OCI-LY1 (cell line): ENCODE data around the gene ZFYVE9.

Experiments used
- H2AFZ ChIP-seq: fragments of 200-600 bp; sonication (generic), shearing (Covaris generic); 2 replicates; pipeline ENCODE4 v1.6.0; 2014; ENCODE audit warnings: antibody characterized with exemption, mild to moderate bottlenecking, low read length
- H3F3A ChIP-seq: fragments of 200-600 bp; sonication (generic), shearing (Covaris generic); 2 replicates; pipeline ENCODE4 v1.6.0; 2014; ENCODE audit warnings: mild to moderate bottlenecking, antibody characterized with exemption, low read length, moderate library complexity; ENCODE audit not compliant: insufficient read depth
- H3K27ac ChIP-seq: fragments of 200-600 bp; sonication (generic); 2 replicates; pipeline ENCODE4 v1.5.1; 2014; ENCODE audit warnings: low read length, mixed run types, mild to moderate bottlenecking, low read depth; ENCODE audit not compliant: poor library complexity, severe bottlenecking
- H3K27me3 ChIP-seq: fragments of 200-600 bp; sonication (generic); 2 replicates; pipeline ENCODE4 v1.6.0; 2014; ENCODE audit warnings: antibody characterized with exemption, mild to moderate bottlenecking, low read length, moderate library complexity; ENCODE audit not compliant: insufficient read depth
- H3K36me3 ChIP-seq: fragments of 200-600 bp; sonication (generic); 2 replicates; pipeline ENCODE4 v1.6.1; 2014; ENCODE audit warnings: mild to moderate bottlenecking, antibody characterized with exemption, low read length, moderate library complexity, mixed read lengths; ENCODE audit not compliant: insufficient read depth
- H3K4me1 ChIP-seq: fragments of 200-600 bp; sonication (generic); 2 replicates; pipeline ENCODE4 v1.5.1; 2014; ENCODE audit warnings: mild to moderate bottlenecking, low read length, moderate library complexity; ENCODE audit not compliant: insufficient read depth, severe bottlenecking
- H3K4me2 ChIP-seq: fragments of 200-600 bp; sonication (generic), shearing (Covaris generic); 2 replicates; pipeline ENCODE4 v1.6.1; 2014; ENCODE audit warnings: low read length
- H3K4me3 ChIP-seq: fragments of 200-600 bp; sonication (generic); 2 replicates; pipeline ENCODE4 v1.5.1; 2014; ENCODE audit warnings: low read length, low read depth, mild to moderate bottlenecking, mixed read lengths; ENCODE audit not compliant: poor library complexity, severe bottlenecking
- H3K79me2 ChIP-seq: fragments of 200-600 bp; shearing (Covaris generic); 2 replicates; pipeline ENCODE4 v1.6.1; 2016; ENCODE audit warnings: mixed run types, low read length, mixed read lengths; ENCODE audit not compliant: insufficient read depth
- H3K9ac ChIP-seq: fragments of 200-600 bp; sonication (generic), shearing (Covaris generic); 2 replicates; pipeline ENCODE4 v1.6.1; 2014; ENCODE audit warnings: mild to moderate bottlenecking, low read length, mixed read lengths
- H3K9me2 ChIP-seq: fragments of 200-600 bp; sonication (generic), shearing (Covaris generic); 2 replicates; pipeline ENCODE4 v1.6.1; 2014; ENCODE audit warnings: low read depth, mild to moderate bottlenecking, low read length, mixed read lengths
- H3K9me3 ChIP-seq: fragments of 200-600 bp; shearing (Covaris generic); 2 replicates; pipeline ENCODE4 v1.6.1; 2014; ENCODE audit warnings: low read length, mixed read lengths
- H4K20me1 ChIP-seq: fragments of 200-600 bp; sonication (generic), shearing (Covaris generic); 2 replicates; pipeline ENCODE4 v1.6.0; 2016; ENCODE audit warnings: mild to moderate bottlenecking, low read length; ENCODE audit not compliant: insufficient read depth
- CTCF ChIP-seq: fragments of 200-600 bp; sonication (generic), shearing (Covaris generic); IDR thresholded peaks from 2 replicates; pipeline ENCODE4 v1.5.1; 2017; ENCODE audit warnings: mild to moderate bottlenecking, antibody characterized with exemption, low read length, moderate library complexity, mixed read lengths
- EZH2 ChIP-seq: fragments of 200-600 bp; sonication (generic), shearing (Covaris generic); IDR thresholded peaks from 2 replicates; pipeline ENCODE4 v1.8.0; 2017; ENCODE audit warnings: borderline replicate concordance, mixed run types, mild to moderate bottlenecking, antibody characterized with exemption, low read length, moderate library complexity, mixed read lengths

ZFYVE9 gene

GRCh38 chr1:52190500-52191252 lies 48.8 kb downstream of the ZFYVE9 start:
- Histone ChIP-seq H4K20me1 (no peaks in the 10 kb centered on the region), H3K4me2 (no peak overlapping the region), H2AFZ (no peak overlapping the region), H3K9me2 (no peaks in the 10 kb centered on the region), H3F3A (no peaks in the 10 kb centered on the region), H3K9me3 (no peaks in the 10 kb centered on the region), H3K4me1 (no peaks in the 10 kb centered on the region), H3K36me3 (no peaks in the 10 kb centered on the region), H3K4me3 (no peak overlapping the region), H3K27ac (no peak overlapping the region), H3K79me2 (no peaks in the 10 kb centered on the region), H3K27me3 (no peaks in the 10 kb centered on the region), H3K9ac (no peak overlapping the region)
- peak; percentile 13; the same call in 1 of the 2 replicates for TF ChIP-seq CTCF
- TF ChIP-seq EZH2 = no peak

GRCh38 chr1:52191395-52191965 lies 49.6 kb downstream of the ZFYVE9 start:
- Histone ChIP-seq H3K4me1 (no peaks in the 10 kb centered on the region), H3K79me2 (no peaks in the 10 kb centered on the region), H3K4me2 (no peak overlapping the region), H3K4me3 (no peak overlapping the region), H3K9ac (no peak overlapping the region), H3K27me3 (no peaks in the 10 kb centered on the region), H3K9me3 (no peaks in the 10 kb centered on the region), H3K27ac (no peak overlapping the region), H3K36me3 (no peaks in the 10 kb centered on the region), H4K20me1 (no peaks in the 10 kb centered on the region), H2AFZ (no peak overlapping the region), H3F3A (no peaks in the 10 kb centered on the region), H3K9me2 (no peaks in the 10 kb centered on the region)
- TF ChIP-seq EZH2 (no peak), CTCF (no peak)

DNA sequence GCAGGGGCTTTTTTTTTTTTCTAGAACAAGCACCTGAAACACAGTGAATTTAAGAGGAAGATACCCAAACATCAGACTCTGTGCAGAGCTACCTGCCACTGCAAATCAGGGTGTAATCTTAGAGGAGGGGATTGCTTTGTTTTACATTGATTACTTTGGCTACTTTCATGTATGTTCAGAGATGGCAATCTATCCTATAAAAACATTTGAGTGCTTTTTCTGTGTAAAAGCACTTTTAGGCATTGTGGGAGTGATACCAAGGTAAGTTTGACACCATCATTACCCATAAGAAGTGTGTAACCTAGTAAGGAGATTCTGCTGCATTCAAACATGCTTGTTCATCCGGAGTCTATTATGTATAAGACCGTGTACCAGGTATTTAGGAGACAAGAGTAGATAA lies 50.1 kb downstream of the ZFYVE9 start:
- TF ChIP-seq EZH2 = no peak
- TF ChIP-seq CTCF = no peak
- Histone ChIP-seq H3K79me2 (no peaks in the 10 kb centered on the region), H3K4me3 (no peak overlapping the region), H3K27ac (no peak overlapping the region), H3K4me2 (no peak overlapping the region), H3K9me2 (no peaks in the 10 kb centered on the region), H4K20me1 (no peaks in the 10 kb centered on the region), H3K9me3 (no peaks in the 10 kb centered on the region), H3K4me1 (no peaks in the 10 kb centered on the region), H3K9ac (no peak overlapping the region), H3F3A (no peaks in the 10 kb centered on the region), H3K27me3 (no peaks in the 10 kb centered on the region), H2AFZ (no peak overlapping the region), H3K36me3 (no peaks in the 10 kb centered on the region)
